Mesenchymal stem cell (in vitro differentiated cells and primary cell): ENCODE results near the gene KCNQ4.
A peak's percentile ranks its signal among the peaks of the same experiment; 100 is the strongest.

Experiments used
- DNase-seq: peaks from one replicate; pipeline ENCODE4 v3.0.0-alpha.2; 2013
- H2AFZ ChIP-seq: one replicate; pipeline ENCODE4 v1.6.1; 2013; ENCODE audit warnings: low read depth, mild to moderate bottlenecking, control low read depth, inconsistent platforms, low read length, moderate library complexity
- H2AK5ac ChIP-seq: 2 replicates; pipeline ENCODE4 v1.6.1; 2013; ENCODE audit warnings: low read length, moderate library complexity, mild to moderate bottlenecking, inconsistent platforms; ENCODE audit not compliant: severe bottlenecking
- H2BK120ac ChIP-seq: one replicate; pipeline ENCODE4 v1.6.1; 2013; ENCODE audit warnings: low read depth, mild to moderate bottlenecking, inconsistent platforms, low read length, moderate library complexity
- H2BK12ac ChIP-seq, 2 experiments: one replicate each; pipeline ENCODE4 v1.6.1; 2013; ENCODE audit warnings: inconsistent platforms in 2 of 2, low read length in 2 of 2, mild to moderate bottlenecking in 2 of 2, moderate library complexity in 2 of 2, control low read depth in 1 of 2
- H2BK15ac ChIP-seq: one replicate; pipeline ENCODE4 v1.6.1; 2013; ENCODE audit warnings: mild to moderate bottlenecking, low read depth, inconsistent platforms; ENCODE audit not compliant: poor library complexity, severe bottlenecking
- H2BK5ac ChIP-seq: 2 replicates; pipeline ENCODE4 v1.6.1; 2013; ENCODE audit warnings: low read depth, mild to moderate bottlenecking, low read length, control low read depth, inconsistent platforms; ENCODE audit not compliant: poor library complexity, severe bottlenecking
- H3K14ac ChIP-seq, 2 experiments: one replicate each; pipeline ENCODE4 v1.6.1; 2013; ENCODE audit warnings: inconsistent platforms in 2 of 2, low read length in 2 of 2, control low read depth in 1 of 2, mild to moderate bottlenecking in 1 of 2, moderate library complexity in 1 of 2
- H3K18ac ChIP-seq, 2 experiments: one replicate each; pipeline ENCODE4 v1.6.1; 2013; ENCODE audit warnings: inconsistent platforms in 2 of 2, low read length in 2 of 2, control low read depth in 1 of 2, low read depth in 1 of 2, mild to moderate bottlenecking in 1 of 2
- H3K23ac ChIP-seq, 2 experiments: one replicate each; pipeline ENCODE4 v1.6.1; 2013; ENCODE audit warnings: inconsistent platforms in 2 of 2, low read length in 2 of 2, mild to moderate bottlenecking in 2 of 2, moderate library complexity in 2 of 2, control low read depth in 1 of 2
- H3K27ac ChIP-seq: 2 replicates; pipeline ENCODE4 v1.5.1; 2013; ENCODE audit warnings: mild to moderate bottlenecking, moderate library complexity, low read length, control low read depth, inconsistent platforms; ENCODE audit not compliant: poor library complexity, severe bottlenecking
- H3K27me3 ChIP-seq, 2 experiments: 2 replicates each; pipeline versions ENCODE4 v1.6.1 to v1.7.0; 2013; ENCODE audit warnings: low read length in 2 of 2, mild to moderate bottlenecking in 2 of 2, moderate library complexity in 2 of 2, control low read depth in 1 of 2, inconsistent platforms in 1 of 2; ENCODE audit not compliant: control insufficient read depth in 1 of 2, insufficient read depth in 1 of 2
- H3K36me3 ChIP-seq, 2 experiments: 2 replicates each; pipeline versions ENCODE4 v1.6.1 to v1.7.0; 2013; ENCODE audit warnings: low read length in 2 of 2, control low read depth in 1 of 2, inconsistent platforms in 1 of 2, low read depth in 1 of 2, mild to moderate bottlenecking in 1 of 2; ENCODE audit not compliant: insufficient read depth in 2 of 2, control insufficient read depth in 1 of 2
- H3K4ac ChIP-seq, 2 experiments: one replicate each; pipeline ENCODE4 v1.6.1; 2013; ENCODE audit warnings: inconsistent platforms in 2 of 2, low read length in 2 of 2, mild to moderate bottlenecking in 2 of 2, moderate library complexity in 2 of 2, control low read depth in 1 of 2, low read depth in 1 of 2
- H3K4me1 ChIP-seq: 2 replicates; pipeline ENCODE4 v1.6.1; 2013; ENCODE audit warnings: low read depth, low read length, control low read depth; ENCODE audit not compliant: control insufficient read depth, insufficient read depth
- H3K4me2 ChIP-seq: 2 replicates; pipeline ENCODE4 v1.6.1; 2013; ENCODE audit warnings: low read length, mild to moderate bottlenecking, inconsistent platforms; ENCODE audit not compliant: poor library complexity, severe bottlenecking
- H3K4me3 ChIP-seq, 2 experiments: 2 replicates each; pipeline versions ENCODE4 v1.5.1 to v1.7.0; 2013; ENCODE audit warnings: low read length in 2 of 2, mild to moderate bottlenecking in 2 of 2, control low read depth in 1 of 2, low read depth in 1 of 2; ENCODE audit not compliant: insufficient read depth in 1 of 2
- H3K79me1 ChIP-seq: replicated peaks from 2 replicates; pipeline ENCODE4 v1.6.1; 2013; ENCODE audit warnings: mild to moderate bottlenecking, control low read depth, low read length, inconsistent platforms; ENCODE audit not compliant: poor library complexity, severe bottlenecking
- H3K9ac ChIP-seq: 2 replicates; pipeline ENCODE4 v1.7.0; 2013; ENCODE audit warnings: mild to moderate bottlenecking, low read length, moderate library complexity
- H3K9me3 ChIP-seq: 2 replicates; pipeline ENCODE4 v1.7.0; 2013; ENCODE audit warnings: mild to moderate bottlenecking, low read length; ENCODE audit not compliant: control insufficient read depth
- H4K8ac ChIP-seq: one replicate; pipeline ENCODE4 v1.6.1; 2013; ENCODE audit warnings: inconsistent platforms, mild to moderate bottlenecking, low read length, moderate library complexity
- H4K91ac ChIP-seq: one replicate; pipeline ENCODE4 v1.6.1; 2013; ENCODE audit warnings: mild to moderate bottlenecking, low read length, inconsistent platforms
- WGBS: methylation state at CpG from one replicate; pipeline ENCODE4 v1.1.7; 2013; ENCODE audit warnings: mixed read lengths; 5-methylcytosine and 5-hydroxymethylcytosine counted together

KCNQ4 gene

GRCh38 chr1:40742363-40743061 is 41.1 kb upstream of the KCNQ4 start:
- Histone ChIP-seq H3K4ac (no peak overlapping the region), H3K27ac (no peak overlapping the region), H3K18ac (no peak overlapping the region), H3K23ac (no peak overlapping the region), H2BK12ac (no peak overlapping the region), H2BK15ac (no peak overlapping the region), H2AFZ (no peak overlapping the region), H3K4me2 (no peak overlapping the region), H3K14ac (no peak overlapping the region), H2BK120ac (no peak overlapping the region), H3K4me3 (no peak overlapping the region), H2BK5ac (no peak overlapping the region), H3K79me1 (peaks cover 45% of the 10 kb centered on the region), H4K91ac (no peak overlapping the region), H3K9ac (no peak overlapping the region), H3K27me3 (no peaks in the 10 kb centered on the region), H2AK5ac (no peak overlapping the region), H4K8ac (no peak overlapping the region), H3K9me3 (no peaks in the 10 kb centered on the region), H3K36me3 (peaks cover 8 to 53% of the 10 kb centered on the region in 2 experiments), H3K4me1 (no peaks in the 10 kb centered on the region)
- WGBS, result 84% methylated on average over 3 of the region's 3 CpGs
- peak; percentile 27 for DNase-seq

GRCh38 chr1:40743452-40743851 is 40.1 kb upstream of the KCNQ4 start:
- Histone ChIP-seq H3K4me3 (no peak overlapping the region), H3K4me1 (no peaks in the 10 kb centered on the region), H2BK15ac (no peak overlapping the region), H3K27ac (no peak overlapping the region), H2BK120ac (no peak overlapping the region), H3K79me1 (peaks cover 46% of the 10 kb centered on the region), H2AK5ac (no peak overlapping the region), H3K9ac (no peak overlapping the region), H3K9me3 (no peaks in the 10 kb centered on the region), H3K18ac (no peak overlapping the region), H4K91ac (no peak overlapping the region), H3K23ac (no peak overlapping the region), H3K14ac (no peak overlapping the region), H2AFZ (no peak overlapping the region), H4K8ac (no peak overlapping the region), H3K27me3 (no peaks in the 10 kb centered on the region), H3K4ac (no peak overlapping the region), H2BK12ac (no peak overlapping the region), H3K4me2 (no peak overlapping the region), H3K36me3 (peaks cover 15 to 61% of the 10 kb centered on the region in 2 experiments), H2BK5ac (no peak overlapping the region)
- DNase-seq, result no peak
- 100% methylated on average over 3 of the region's 3 CpGs for WGBS

GRCh38 chr1:40743860-40744259 is 39.7 kb upstream of the KCNQ4 start:
- H2BK12ac ChIP-seq, result no peak overlapping the region
- no peak for DNase-seq
- H4K8ac ChIP-seq, result no peak overlapping the region
- H3K79me1 ChIP-seq, result peaks cover 46% of the 10 kb centered on the region
- H2AK5ac ChIP-seq, result no peak overlapping the region
- H4K91ac ChIP-seq, result no peak overlapping the region
- no peak overlapping the region for H3K9ac ChIP-seq
- H2BK15ac ChIP-seq, result no peak overlapping the region
- no peak overlapping the region for H3K14ac ChIP-seq
- H3K18ac ChIP-seq, result no peak overlapping the region
- WGBS, result 95% methylated on average over 3 of the region's 3 CpGs
- H3K4me1 ChIP-seq, result no peaks in the 10 kb centered on the region
- H3K27ac ChIP-seq, result no peak overlapping the region
- H2BK120ac ChIP-seq, result no peak overlapping the region
- no peak overlapping the region for H2AFZ ChIP-seq
- H3K23ac ChIP-seq, result no peak overlapping the region
- no peaks in the 10 kb centered on the region for H3K27me3 ChIP-seq
- H3K9me3 ChIP-seq, result no peaks in the 10 kb centered on the region
- no peak overlapping the region for H2BK5ac ChIP-seq
- no peak overlapping the region for H3K4me2 ChIP-seq
- H3K36me3 ChIP-seq, result peaks cover 15 to 61% of the 10 kb centered on the region in 2 experiments
- no peak overlapping the region for H3K4me3 ChIP-seq
- no peak overlapping the region for H3K4ac ChIP-seq

DNA sequence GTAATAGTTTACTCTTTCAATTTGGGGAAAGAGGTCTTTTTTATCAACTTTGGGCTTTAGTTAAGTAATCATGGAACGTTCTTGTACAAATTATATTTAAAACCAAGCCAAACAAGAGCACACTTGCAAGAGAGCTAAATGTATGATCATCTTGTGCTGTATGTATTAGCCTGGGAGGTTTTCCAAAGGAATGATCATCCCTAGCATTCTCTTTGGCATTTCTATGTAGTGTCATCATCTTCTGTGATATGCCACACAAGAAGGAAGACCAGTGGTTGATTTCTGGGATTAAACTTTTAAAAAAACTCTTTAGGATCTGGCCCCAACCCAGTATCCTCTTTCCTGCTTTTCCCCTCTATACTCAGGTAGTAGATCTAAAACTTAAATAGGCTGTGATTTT is 38.4 kb upstream of the KCNQ4 start:
- H3K36me3 ChIP-seq, result peaks cover 19 to 61% of the 10 kb centered on the region in 2 experiments
- H3K9me3 ChIP-seq, result no peaks in the 10 kb centered on the region
- H2BK12ac ChIP-seq, result no peak overlapping the region
- H3K79me1 ChIP-seq, result peaks cover 44% of the 10 kb centered on the region
- H3K4ac ChIP-seq, result no peak overlapping the region
- no peak overlapping the region for H4K8ac ChIP-seq
- no peaks in the 10 kb centered on the region for H3K27me3 ChIP-seq
- no peak for DNase-seq
- H2AK5ac ChIP-seq, result no peak overlapping the region
- no peak overlapping the region for H2BK5ac ChIP-seq
- no peak overlapping the region for H2AFZ ChIP-seq
- WGBS, result no CpG with 5 or more reads among the region's 1 CpG
- H3K23ac ChIP-seq, result no peak overlapping the region
- H2BK120ac ChIP-seq, result no peak overlapping the region
- H3K18ac ChIP-seq, result no peak overlapping the region
- no peak overlapping the region for H2BK15ac ChIP-seq
- no peak overlapping the region for H3K4me2 ChIP-seq
- no peak overlapping the region for H4K91ac ChIP-seq
- no peak overlapping the region for H3K27ac ChIP-seq
- no peaks in the 10 kb centered on the region for H3K4me1 ChIP-seq
- no peak overlapping the region for H3K14ac ChIP-seq
- no peak overlapping the region for H3K9ac ChIP-seq
- no peak overlapping the region for H3K4me3 ChIP-seq
